Measurements from ENCODE around the gene FAM24B.

FAM24B gene

DNA sequence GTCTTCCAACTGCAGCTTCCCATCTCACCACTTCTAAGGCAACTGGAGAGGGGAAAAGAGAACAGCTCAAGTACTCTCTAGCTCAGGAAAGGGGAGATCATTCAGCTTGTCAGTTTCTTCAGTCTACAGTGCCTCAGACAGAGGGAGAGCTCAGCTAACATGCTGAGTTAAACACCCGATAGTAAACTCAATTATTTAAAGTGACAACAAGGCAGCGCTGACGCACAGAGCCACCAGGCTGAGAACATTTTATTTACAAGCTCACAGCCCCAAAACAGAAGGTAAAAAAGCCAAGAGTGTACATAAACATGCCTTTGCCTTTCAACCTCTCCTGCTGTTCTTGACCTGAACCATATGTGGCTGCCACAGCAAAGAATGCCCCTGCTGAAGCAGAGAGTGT, 23.6 kb downstream of the FAM24B start:
- no peak for DNase-seq (ENCODE audit: low spot score)
- TF ChIP-seq, protein P1, sequence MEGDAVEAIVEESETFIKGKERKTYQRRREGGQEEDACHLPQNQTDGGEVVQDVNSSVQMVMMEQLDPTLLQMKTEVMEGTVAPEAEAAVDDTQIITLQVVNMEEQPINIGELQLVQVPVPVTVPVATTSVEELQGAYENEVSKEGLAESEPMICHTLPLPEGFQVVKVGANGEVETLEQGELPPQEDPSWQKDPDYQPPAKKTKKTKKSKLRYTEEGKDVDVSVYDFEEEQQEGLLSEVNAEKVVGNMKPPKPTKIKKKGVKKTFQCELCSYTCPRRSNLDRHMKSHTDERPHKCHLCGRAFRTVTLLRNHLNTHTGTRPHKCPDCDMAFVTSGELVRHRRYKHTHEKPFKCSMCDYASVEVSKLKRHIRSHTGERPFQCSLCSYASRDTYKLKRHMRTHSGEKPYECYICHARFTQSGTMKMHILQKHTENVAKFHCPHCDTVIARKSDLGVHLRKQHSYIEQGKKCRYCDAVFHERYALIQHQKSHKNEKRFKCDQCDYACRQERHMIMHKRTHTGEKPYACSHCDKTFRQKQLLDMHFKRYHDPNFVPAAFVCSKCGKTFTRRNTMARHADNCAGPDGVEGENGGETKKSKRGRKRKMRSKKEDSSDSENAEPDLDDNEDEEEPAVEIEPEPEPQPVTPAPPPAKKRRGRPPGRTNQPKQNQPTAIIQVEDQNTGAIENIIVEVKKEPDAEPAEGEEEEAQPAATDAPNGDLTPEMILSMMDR (IDR thresholded peaks at IDR 0.05; ENCODE audit: extremely low read depth, insufficient read depth, missing control alignments): no peak
- in situ Hi-C loops (cut with MboI; ENCODE audit: low pct_unique_long_range_greater_than_20kb, low sequenced_read_pairs, unreplicated experiment): no loop called here

DNA sequence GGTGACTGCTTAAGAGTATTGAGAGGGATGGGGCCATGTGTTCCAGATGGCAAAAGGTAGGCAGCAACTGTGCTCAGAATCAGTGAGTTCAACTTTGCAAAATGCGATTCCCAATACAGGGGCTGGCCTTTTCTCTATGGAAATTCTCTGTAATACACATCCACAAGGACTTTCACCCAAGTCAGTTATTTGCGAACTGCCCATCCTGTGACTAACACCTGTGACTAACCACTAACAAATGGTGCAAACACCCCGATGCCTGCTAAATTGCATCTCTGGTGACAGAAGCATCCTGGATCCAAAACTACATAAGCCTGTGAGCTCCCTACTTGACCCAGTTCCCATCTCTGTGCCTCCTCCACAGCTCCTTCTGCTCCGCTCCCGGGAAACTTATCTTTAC, 24.7 kb downstream of the FAM24B start:
- in situ Hi-C loops (cut with MboI; ENCODE audit: low pct_unique_long_range_greater_than_20kb, low sequenced_read_pairs, unreplicated experiment): no loop called here
- DNase-seq (ENCODE audit: low spot score): no peak
- TF ChIP-seq, protein P1 (IDR thresholded peaks at IDR 0.05; ENCODE audit: extremely low read depth, insufficient read depth, missing control alignments): no peak

DNA sequence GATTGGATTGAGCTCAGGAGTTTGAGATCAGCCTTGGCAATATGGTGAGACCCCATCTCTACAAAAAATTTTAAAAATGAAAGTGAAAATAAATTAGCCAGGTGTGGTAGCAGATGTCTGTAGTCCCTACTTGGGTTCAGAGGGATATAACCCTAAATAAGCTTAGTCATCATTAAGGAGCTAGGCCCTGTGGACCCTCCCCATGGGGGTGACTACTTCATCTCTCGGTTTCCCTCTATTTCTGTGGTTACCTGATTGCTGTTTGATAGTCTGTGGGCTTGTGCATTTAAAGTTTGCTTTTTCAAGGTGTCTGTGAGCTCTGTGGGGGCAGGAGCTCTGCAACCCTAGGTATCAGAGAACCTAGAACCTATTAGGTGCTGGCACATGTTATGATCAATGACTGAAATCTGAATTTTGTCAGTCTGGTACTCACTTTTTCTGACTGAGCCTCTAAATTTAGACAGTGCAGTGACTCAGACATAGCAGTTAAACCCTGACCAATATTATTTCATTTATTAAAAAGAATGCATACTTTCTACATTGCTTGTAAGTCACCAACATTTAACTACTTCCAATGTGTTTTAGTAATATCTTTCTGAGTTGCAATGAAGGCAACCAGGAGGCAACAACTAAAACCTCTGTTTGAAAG, 25.6 kb downstream of the FAM24B start:
- TF ChIP-seq, protein P1 (IDR thresholded peaks at IDR 0.05; ENCODE audit: extremely low read depth, insufficient read depth, missing control alignments): no peak
- in situ Hi-C loops (cut with MboI; ENCODE audit: low pct_unique_long_range_greater_than_20kb, low sequenced_read_pairs, unreplicated experiment): no loop called here
- DNase-seq (ENCODE audit: low spot score): no peak

DNA sequence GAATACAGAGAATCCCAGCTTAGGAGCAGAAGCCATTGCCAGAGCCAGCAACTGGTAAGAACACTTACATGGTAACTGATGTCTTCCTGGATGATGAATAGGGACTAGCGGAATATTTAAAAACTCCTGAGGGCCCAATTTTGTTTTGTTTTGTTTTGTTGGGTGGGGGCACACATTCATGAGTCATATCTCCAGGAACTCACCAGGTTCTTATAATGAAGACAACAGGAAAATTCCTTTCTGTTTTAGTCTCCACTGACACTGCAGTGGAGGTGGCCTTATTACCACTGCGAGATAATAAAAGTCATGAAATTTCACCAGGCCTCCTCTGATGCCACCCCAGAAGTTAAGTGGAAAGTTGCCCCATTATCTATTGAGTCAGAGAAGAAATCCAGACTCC, 27.1 kb downstream of the FAM24B start:
- in situ Hi-C loops (cut with MboI; ENCODE audit: low pct_unique_long_range_greater_than_20kb, low sequenced_read_pairs, unreplicated experiment): no loop called here
- no peak for DNase-seq (ENCODE audit: low spot score)
- TF ChIP-seq, protein P1 (IDR thresholded peaks at IDR 0.05; ENCODE audit: extremely low read depth, insufficient read depth, missing control alignments): no peak

DNA sequence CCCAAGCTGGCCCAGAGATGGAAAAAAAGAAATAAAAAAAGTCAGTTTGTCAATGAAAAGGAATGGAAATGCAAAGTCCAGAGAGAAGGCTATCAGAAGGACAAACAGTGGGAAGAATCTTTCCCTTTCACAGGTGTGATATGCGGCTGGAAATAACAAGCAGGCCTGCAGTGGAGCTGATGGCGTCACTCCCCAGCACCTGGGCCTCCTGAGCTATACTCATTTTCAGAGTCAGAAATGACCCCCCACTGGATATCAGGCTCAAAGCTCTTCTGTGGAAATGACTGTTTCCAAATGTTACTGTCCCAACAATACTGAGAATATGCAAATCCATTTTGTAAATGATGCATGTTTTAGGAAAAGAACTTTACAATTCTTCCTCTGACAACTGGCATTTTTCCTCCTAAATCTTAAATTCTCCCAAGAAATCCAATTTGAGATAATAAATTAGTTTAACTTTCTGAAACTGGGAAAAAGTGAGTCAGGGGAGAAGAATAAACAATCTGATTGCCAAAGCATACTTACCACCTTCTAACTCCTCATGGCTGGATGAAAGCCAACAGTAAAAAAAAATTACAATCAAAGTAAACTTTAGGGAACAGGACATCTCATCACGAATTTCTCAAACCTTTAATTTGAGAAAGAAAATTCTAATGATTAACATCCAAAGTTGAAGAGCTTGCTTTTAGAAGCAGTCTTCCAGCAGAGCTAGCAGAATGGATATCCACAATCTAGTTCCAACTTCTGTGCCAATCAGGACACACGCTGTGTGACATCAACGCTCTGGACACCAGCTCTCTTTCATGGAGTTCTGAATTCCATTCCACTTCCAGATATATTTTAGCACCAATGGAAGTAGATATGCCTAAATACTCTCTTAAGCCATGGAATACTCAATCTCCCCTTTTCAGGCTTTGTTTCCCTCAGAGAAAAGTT, 28.4 kb downstream of the FAM24B start:
- TF ChIP-seq, protein P1 (IDR thresholded peaks at IDR 0.05; ENCODE audit: extremely low read depth, insufficient read depth, missing control alignments): no peak
- DNase-seq (ENCODE audit: low spot score): no peak
- in situ Hi-C loops (cut with MboI; ENCODE audit: low pct_unique_long_range_greater_than_20kb, low sequenced_read_pairs, unreplicated experiment): no loop called here

DNA sequence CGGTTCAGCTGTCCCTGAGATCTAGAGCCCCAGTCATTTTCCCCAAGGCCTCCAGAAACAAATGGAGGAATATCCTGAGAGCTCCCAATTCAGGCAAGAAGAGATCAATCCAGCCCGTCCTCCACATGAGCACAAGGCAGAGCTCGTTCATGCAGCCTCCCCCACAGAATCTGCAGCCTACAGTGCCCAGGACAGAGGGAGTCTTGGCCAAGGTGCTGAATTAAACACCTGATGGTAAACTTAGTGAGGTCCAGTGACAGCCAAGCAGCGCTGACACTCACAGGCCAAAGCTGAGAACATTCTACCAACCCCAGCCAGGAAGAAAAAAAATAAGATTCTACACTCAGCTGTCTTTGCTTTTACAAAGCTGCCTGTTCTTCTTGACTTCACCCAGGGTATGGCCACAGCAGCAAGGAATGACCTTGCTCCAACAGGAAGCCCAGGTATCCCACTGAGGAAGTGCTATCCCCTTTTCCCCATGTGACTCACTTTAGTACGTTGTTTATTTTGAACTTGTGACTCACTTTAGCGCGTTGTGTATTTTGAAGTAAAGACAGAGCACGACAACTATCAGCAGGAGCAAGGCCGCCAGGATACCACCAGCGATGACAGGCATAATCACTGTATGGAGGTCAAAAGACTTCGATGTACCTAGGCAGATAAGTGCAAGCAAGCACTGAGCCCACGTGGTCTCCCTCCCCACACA, 29.3 kb downstream of the FAM24B start:
- TF ChIP-seq, protein P1 (IDR thresholded peaks at IDR 0.05; ENCODE audit: extremely low read depth, insufficient read depth, missing control alignments): no peak
- no peak for DNase-seq (ENCODE audit: low spot score)
- in situ Hi-C loops (cut with MboI; ENCODE audit: low pct_unique_long_range_greater_than_20kb, low sequenced_read_pairs, unreplicated experiment): no loop called here
